Stimulated activated CD8-positive, alpha-beta memory T cell treated with anti-CD3 and anti-CD28 coated beads, Interleukin-12 subunit alpha, Interleukin-12 subunit beta, amount 100 ng/mL, for 1 hour (primary cell): Measurements from ENCODE around the gene PADI1.
"Not testable (repeated sequence)": the region's sequence is repeated elsewhere in the genome, so short reads cannot be mapped to it uniquely, and the experiment has no call there.

Source experiments
- DNase-seq: peaks from one replicate; pipeline ENCODE4 v3.0.0-alpha.2; 2020; ENCODE audit warnings: low read depth

The PADI1 gene

DNA sequence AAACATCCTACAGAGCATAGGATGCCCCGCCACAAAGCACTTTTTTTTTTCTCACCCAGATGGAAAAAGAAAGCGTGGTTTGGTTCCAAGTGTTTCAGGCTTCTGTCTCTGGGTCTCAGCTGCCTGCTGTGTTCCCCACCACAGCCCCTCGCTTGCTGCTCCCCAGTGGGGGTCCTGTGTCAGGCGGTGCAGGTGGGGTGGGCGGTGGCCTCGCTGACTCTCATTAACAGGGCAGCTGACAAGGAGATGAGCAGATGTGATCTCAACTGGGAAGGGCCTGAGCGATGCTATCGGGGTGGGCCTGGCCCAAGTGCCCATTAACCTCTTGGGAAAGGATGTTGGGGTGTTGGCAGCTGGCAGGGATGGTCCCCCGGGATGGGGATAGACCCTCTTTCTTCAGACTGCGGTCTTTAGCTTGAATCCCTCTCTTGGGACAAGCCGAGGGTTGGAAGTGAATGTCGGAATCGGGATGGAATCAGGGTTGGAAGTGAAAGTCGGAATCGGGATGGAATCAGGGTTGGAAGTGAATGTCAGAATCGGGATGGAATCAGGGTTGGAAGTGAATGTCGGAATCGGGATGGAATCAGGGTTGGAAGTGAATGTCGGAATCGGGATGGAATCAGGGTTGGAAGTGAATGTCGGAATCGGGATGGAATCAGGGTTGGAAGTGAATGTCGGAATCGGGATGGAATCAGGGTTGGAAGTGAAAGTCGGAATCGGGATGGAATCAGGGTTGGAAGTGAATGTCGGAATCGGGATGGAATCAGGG, 36.3 kb downstream of the PADI1 start:
- DNase-seq = not testable (repeated sequence)

DNA sequence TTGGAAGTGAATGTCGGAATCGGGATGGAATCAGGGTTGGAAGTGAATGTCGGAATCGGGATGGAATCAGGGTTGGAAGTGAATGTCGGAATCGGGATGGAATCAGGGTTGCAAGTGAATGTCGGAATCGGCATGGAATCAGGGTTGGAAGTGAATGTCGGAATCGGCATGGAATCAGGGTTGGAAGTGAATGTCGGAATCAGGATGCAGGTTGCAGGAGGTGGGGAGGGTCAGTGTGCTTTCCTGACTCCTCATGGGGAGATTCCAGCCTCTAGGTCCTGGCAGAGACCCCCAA, 36.8 kb downstream of the PADI1 start:
- not testable (repeated sequence) for DNase-seq

DNA sequence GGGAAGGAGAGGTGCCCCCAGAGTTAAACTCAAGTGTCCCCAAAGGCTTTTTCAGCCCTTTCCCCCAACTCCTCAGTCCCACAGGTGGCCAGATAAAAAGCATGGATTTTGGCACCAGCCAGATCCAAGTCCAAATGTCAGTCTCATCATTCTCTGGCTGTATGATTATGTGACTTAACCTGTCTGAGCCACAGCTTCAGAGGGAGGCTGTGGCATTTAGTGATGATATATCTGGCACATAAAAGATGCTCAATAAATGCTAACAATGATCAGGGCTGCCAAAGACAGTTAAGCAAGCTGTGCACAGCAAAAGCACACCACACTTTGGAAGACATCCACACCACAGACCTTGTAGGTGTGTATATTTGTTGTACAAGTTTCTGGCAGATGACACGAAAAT, 38.3 kb downstream of the PADI1 start:
- DNase-seq = no peak

- no peak for DNase-seq
These were observed 40.2 kb downstream of the PADI1 start for GRCh38 chr1:17244821-17245740.

GRCh38 chr1:17245816-17246325, 40.9 kb downstream of the PADI1 start:
- DNase-seq = no peak

DNA sequence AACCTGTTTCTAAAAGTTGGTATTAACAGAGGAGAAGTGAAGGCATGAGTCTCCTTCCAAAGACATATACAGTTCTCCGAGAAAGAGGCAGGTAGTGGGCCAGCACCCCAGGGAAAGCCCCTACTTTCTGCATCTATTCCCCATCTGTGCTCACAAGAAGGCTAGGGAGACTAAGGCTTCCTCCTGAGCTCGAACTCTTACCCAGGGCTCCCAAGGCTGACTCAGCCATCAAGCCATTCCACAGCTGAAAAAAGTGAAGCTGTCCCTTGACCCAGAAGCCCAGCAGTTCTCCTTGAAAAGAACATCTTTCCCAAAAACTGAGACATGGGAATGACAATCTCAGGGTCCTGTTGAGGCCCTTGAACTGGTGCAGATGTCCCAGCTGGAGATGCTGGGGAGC, 42.0 kb downstream of the PADI1 start:
- DNase-seq = no peak

DNA sequence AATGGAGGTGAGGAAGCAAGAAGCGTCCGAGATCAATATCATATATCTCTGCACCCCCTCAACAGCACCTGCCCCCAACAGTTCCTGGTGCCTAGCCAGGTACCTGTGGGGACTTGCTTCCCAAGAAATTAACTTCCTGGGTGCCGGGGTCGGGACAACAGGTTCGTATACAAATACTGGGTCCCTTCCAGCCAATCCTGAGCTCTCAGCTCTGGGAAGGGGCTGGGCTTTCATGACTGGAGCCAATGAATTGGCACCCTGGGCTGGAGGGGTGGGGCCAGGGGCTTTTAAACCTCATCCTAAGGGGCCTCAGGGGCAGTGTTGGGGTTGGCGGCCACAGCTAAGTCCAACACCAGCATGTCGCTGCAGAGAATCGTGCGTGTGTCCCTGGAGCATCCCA, 43.9 kb downstream of the PADI1 start, which contains the start of gene PADI3:
Gene PADI3, plus strand, starts transcription at position 318 of the 400 bp plus-strand sequence. Its CDS starts 40 bp downstream, at position 358.
- DNase-seq = no peak

DNA sequence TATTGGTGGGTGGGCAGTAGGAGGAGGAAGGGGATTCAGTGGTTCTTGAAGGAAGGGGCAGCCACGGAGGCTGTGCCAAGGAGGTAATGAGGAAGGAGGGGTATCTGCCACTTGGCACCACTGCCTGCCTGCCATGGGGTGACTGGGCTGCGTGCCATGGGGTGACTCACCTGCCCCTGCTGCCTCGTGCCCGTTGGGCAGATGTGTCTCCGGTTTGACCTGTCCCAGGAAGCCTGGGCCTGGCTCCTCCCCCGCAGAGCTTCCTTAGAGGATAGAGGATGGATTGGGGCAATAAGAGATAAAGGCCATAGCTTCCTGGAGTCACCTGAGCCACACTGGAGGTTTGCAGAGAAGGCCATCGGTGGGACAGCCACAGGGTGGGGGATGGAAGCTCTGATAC, 45.7 kb downstream of the PADI1 start:
- no peak for DNase-seq

- no peak for DNase-seq
These were observed 46.3 kb downstream of the PADI1 start for GRCh38 chr1:17251246-17251645.

GRCh38 chr1:17251701-17252376, 46.9 kb downstream of the PADI1 start:
- DNase-seq = no peak

DNA sequence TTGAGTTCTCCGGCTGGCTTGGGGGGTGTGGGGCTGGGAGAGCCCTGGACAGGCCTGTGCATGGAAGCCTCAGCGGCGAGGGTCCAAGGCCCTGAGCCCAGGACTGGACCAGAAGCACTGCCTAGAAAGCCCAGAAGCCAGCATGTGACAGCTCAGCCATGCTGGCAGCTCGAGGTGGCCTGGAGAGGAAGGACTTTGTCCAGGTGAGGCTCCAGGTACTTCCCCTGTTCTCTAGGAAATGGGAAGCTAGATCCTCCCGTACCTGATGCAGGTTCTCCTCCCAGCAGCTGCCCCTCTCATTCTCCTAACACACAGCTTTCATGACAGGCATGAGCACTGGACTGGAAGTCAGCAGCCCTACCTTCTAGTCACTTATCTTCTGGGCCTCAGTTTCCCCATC, 50.4 kb downstream of the PADI1 start:
- no peak for DNase-seq

- DNase-seq = no peak
These were observed 53.3 kb downstream of the PADI1 start for GRCh38 chr1:17258116-17258757.

DNA sequence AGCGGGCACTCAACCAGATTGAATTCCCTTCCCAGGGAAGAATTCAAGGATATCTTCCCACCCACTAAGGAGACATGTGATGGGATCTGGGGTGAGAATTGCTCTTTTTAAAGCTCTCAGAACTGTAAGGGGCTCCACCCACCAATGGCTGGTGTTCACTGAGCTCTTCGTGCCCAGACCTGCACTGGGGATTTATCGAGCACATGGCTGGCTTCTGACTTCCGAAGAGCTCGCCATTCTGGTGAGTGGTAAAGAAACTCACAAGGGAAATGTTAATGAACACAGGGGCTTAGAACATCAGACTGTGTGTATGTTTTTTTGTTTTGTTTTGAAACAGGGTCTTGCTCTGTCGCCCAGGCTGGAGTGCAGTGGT, 53.8 kb downstream of the PADI1 start:
- DNase-seq = no peak

GRCh38 chr1:17259233-17259873, 54.4 kb downstream of the PADI1 start:
- DNase-seq = no peak

- DNase-seq = no peak
These were observed 55.3 kb downstream of the PADI1 start for GRCh38 chr1:17260264-17260663.

DNA sequence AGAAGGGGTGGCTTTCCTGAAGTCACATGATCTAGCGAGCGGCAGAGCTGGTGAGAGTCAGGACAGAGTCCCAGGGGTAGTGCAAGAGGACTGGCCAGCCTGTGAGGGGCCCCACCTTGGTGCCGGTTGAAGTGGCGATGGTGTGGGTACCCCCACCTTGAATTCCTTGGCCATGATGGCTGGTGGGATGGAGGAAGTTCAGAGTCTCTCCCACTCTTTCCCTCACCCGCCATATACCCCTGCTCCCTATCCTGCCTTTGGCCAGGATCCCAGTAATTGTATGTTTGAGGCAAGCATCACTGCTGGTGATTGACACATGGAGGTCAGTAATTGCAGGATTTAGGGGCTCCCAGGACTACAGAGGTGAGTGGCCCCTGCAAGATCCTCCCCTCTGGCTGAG, 55.8 kb downstream of the PADI1 start:
- no peak for DNase-seq

- no peak for DNase-seq
These were observed 59.0 kb downstream of the PADI1 start for GRCh38 chr1:17263936-17264335.

- no peak for DNase-seq
These were observed 59.5 kb downstream of the PADI1 start for GRCh38 chr1:17264470-17264869.

DNA sequence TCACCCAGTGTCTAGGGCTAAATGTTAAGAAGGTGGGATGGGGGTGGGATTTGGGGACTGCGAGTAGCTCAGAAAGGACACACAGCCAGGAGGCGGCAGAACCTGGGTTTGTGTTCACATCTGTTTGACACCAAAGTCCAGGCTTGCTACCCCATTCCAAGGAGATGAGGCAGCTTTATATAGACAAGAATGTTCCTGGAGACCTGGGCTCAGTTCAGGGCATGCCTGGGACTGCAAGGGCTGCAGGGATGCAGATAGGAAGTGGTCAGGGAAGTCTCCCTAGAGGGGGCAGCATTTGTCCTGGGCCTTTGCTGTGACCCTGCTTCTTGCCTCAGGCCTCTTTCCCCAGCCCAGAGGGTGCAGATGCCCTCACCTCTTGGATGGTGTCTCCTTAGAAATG, 60.2 kb downstream of the PADI1 start:
- DNase-seq = no peak

- no peak for DNase-seq
These were observed 61.0 kb downstream of the PADI1 start for GRCh38 chr1:17265950-17266349.

GRCh38 chr1:17270891-17271765, 66.2 kb downstream of the PADI1 start:
- DNase-seq = no peak
